GM19035 (cell line): ENCODE results near the gene PSG11.
"Not testable (repeated sequence)": the region's sequence is repeated elsewhere in the genome, so short reads cannot be mapped to it uniquely, and the experiment has no call there.

Experiments used
- ATAC-seq: cut with Tn5 transposase; IDR thresholded peaks from one replicate; pipeline ENCODE4 v1.9.1; 2021; ENCODE audit not compliant: unreplicated experiment

Gene PSG11

DNA sequence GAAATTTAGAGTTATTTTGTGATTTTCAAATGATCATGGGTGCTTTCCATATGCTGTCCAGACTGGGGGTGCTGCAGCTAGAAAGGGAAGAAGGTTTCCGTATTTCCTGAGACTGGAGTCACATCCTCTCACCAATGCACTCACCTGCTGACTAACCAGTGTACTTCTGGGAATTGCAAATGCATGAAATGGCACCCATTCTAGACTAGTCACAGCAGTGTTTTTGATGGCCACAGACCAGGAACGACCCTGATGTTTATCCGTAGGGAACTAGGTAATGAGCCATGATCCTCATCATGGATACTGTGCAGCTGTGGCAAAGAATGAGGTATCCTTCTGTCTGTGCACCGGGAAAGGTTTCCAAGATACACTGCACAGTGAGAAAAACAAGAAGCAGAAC lies 37.1 kb downstream of the PSG11 start:
- ATAC-seq, result not testable (repeated sequence)

DNA sequence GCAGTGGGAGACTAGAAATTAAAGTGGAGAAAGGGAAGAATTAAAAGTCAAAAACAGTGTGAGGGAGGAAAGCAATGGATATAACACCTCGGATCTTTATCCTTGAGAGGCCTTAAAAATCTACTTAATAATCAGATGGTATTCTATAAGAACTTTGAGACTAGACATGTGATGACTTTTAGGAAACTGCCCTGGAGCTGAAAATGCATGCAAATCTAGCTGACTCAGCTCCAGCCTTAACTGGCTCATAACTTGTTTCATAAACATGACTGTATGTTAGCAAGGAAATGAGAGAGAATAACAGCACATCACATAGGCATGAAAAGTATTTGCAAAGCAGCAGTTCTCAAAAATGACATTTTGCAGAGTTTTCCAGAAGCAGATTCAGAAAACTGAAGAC lies 38.1 kb downstream of the PSG11 start:
- ATAC-seq, result not testable (repeated sequence)

DNA sequence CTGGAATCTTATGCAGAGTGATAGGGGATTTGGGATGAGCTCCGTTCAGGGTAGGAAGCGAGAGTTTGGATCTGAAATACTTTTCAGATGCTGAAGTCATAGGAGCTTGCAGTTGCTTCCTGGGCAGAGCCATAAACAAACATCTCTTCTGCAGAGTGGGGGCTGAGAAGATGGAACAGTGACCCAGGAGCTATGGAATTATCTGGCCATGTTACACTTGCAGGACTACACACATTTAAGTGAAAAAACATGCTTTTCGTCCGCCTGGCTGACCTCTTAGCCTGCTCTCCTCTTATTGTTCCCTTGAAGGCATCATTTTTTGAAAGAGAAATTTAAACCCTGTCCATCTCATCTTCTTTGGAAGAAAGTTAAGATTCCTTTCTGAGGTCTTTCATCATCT lies 40.7 kb downstream of the PSG11 start:
- ATAC-seq, result no peak

- not testable (repeated sequence) for ATAC-seq
Measured at GRCh38 chr19:42982111-42982510, 44.2 kb downstream of the PSG11 start.

GRCh38 chr19:42971451-42971850 lies 54.8 kb downstream of the PSG11 start:
- not testable (repeated sequence) for ATAC-seq

DNA sequence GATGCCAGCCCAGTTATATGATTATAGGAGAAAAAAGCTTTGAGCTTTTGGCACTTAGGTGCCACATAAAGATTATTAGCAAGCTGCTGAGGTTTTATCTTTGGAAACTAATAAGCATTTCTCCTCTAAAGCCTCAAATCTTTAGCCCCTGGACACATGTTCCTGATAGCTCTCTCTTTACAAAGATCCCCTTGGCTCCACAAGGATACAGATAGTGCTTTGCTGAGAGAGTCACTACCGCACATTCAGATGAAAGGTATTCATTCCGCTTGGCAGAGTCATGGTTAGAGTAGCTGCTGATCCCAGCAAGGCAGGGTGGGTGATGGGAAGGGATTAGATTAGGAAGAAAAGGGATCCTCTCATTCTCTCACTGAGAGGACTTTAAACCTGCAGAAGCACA lies 61.1 kb downstream of the PSG11 start:
- no peak for ATAC-seq

DNA sequence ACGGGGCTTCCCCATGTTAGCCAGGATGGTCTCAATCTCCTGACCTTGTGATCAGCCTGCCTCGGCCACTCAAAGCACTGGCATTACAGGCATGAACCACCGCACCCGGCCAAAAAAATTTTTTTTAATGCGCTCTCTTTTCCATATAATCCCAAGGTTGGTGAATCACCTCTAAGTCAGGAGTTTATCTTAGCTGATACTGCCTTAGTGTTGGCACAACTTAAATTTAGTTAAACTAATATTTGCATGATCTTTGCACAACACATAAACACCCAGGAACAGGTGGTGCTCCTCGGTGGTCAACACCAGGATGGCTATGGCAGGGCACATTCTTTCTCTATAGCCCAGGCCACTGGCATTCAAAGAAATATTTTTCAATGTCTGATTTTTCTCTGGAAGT lies 65.2 kb downstream of the PSG11 start:
- ATAC-seq, result no peak
